IPS DF 6.9 (cell line): Measurements from ENCODE around the gene PYM1.
"Not testable (repeated sequence)": the region's sequence is repeated elsewhere in the genome, so short reads cannot be mapped to it uniquely, and the experiment has no call there.

Experiments
- DNase-seq: peaks from one replicate; pipeline ENCODE4 v3.0.0-alpha.2; 2013; ENCODE audit warnings: low read depth, low spot score
- H3K27ac ChIP-seq: one replicate; pipeline ENCODE4 v1.5.1; 2013; ENCODE audit warnings: low read length, control low read depth
- H3K27me3 ChIP-seq: 2 replicates; pipeline ENCODE4 v1.6.1; 2013; ENCODE audit warnings: mild to moderate bottlenecking, low read length; ENCODE audit not compliant: control insufficient read depth, insufficient read depth
- H3K36me3 ChIP-seq: 2 replicates; pipeline ENCODE4 v1.6.1; 2013; ENCODE audit warnings: low read length; ENCODE audit not compliant: control insufficient read depth, insufficient read depth
- H3K4me1 ChIP-seq: 2 replicates; pipeline ENCODE4 v1.6.1; 2013; ENCODE audit warnings: low read length; ENCODE audit not compliant: control insufficient read depth, insufficient read depth
- H3K4me3 ChIP-seq: 2 replicates; pipeline ENCODE4 v1.5.1; 2013; ENCODE audit warnings: mild to moderate bottlenecking, low read length
- H3K9me3 ChIP-seq: 2 replicates; pipeline ENCODE4 v1.6.1; 2013; ENCODE audit warnings: low read length, inconsistent platforms; ENCODE audit not compliant: control insufficient read depth, insufficient read depth
- WGBS: extraction: QIAGEN DNeasy Blood & Tissue Kit; methylation state at CpG from one replicate; pipeline ENCODE4 v1.1.7; 2013; ENCODE audit warnings: mixed read lengths, missing lambda C conversion rate; ENCODE audit not compliant: insufficient read length, insufficient coverage; 5-methylcytosine and 5-hydroxymethylcytosine counted together

The PYM1 gene

GRCh38 chr12:55874443-55874842, 53.3 kb downstream of the PYM1 start:
- Histone ChIP-seq H3K36me3 (no peaks in the 10 kb centered on the region), H3K27ac (no peak overlapping the region), H3K27me3 (no peaks in the 10 kb centered on the region), H3K4me1 (peaks cover 2% of the 10 kb centered on the region; the same call in 1 of the 2 replicates), H3K4me3 (no peak overlapping the region), H3K9me3 (no peaks in the 10 kb centered on the region)
- no peak for DNase-seq
- WGBS, result no CpG with 5 or more reads among the region's 2 CpGs

GRCh38 chr12:55866454-55867004, 61.2 kb downstream of the PYM1 start:
- not testable (repeated sequence) for H3K27me3 ChIP-seq, DNase-seq, H3K27ac ChIP-seq, H3K9me3 ChIP-seq, H3K4me3 ChIP-seq, H3K4me1 ChIP-seq, H3K36me3 ChIP-seq
- WGBS, result no CpG with 5 or more reads among the region's 3 CpGs

- WGBS, result no CpG with 5 or more reads among the region's 2 CpGs
- H3K36me3 ChIP-seq, result no peaks in the 10 kb centered on the region
- no peaks in the 10 kb centered on the region for H3K9me3 ChIP-seq
- no peak for DNase-seq
- no peaks in the 10 kb centered on the region for H3K4me1 ChIP-seq
- no peak overlapping the region for H3K4me3 ChIP-seq
- H3K27me3 ChIP-seq, result no peaks in the 10 kb centered on the region
- no peak overlapping the region for H3K27ac ChIP-seq
Measured at GRCh38 chr12:55865327-55865726, 62.4 kb downstream of the PYM1 start.

DNA sequence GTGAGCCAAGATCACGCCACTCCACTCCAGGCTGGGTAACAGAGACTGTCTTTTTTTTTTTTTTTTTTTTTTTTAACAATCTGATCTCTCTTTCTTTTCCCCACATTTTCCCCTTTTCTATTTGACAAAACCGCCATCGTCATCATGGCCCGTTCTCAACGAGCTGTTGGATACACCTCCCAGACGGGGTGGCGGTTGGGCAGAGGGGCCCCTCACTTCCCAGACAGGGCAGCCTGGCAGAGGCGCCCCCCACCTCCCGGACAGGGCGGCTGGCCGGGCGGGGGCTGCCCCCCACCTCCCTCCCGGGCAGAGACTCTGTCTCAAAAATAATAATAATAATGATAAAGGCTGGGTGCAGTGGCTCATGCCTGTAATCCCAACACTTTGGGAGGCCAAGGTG, 64.8 kb downstream of the PYM1 start:
- not testable (repeated sequence) for H3K27ac ChIP-seq, H3K36me3 ChIP-seq, H3K27me3 ChIP-seq, H3K4me3 ChIP-seq, DNase-seq, H3K9me3 ChIP-seq, H3K4me1 ChIP-seq
- no CpG with 5 or more reads among the region's 13 CpGs for WGBS

DNA sequence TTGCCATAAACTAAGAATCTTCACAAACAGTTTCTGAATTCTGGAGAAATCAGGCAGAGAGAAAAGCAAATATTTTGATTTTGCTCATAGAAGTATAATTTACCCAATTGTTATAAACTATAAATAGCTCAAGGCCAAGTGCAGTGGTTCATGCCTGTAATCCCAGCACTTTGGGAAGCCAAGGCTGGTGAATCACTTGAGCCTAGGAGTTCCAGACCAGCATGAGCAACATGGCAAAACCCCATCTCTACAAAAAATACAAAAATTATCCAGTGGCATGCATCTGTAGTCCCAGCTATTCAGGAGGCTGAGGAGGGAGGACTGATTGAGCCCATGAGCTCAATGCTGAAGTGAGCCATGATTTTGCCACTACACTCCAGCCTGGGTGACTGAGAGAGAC, 65.4 kb downstream of the PYM1 start:
- H3K4me1 ChIP-seq, result no peaks in the 10 kb centered on the region
- H3K27me3 ChIP-seq, result no peaks in the 10 kb centered on the region
- no peaks in the 10 kb centered on the region for H3K36me3 ChIP-seq
- H3K9me3 ChIP-seq, result no peaks in the 10 kb centered on the region
- no peak overlapping the region for H3K4me3 ChIP-seq
- H3K27ac ChIP-seq, result no peak overlapping the region
- DNase-seq, result no peak

GRCh38 chr12:55861871-55862270, 65.8 kb downstream of the PYM1 start:
- Histone ChIP-seq H3K36me3 (no peaks in the 10 kb centered on the region), H3K4me3 (no peak overlapping the region), H3K27me3 (no peaks in the 10 kb centered on the region), H3K4me1 (no peaks in the 10 kb centered on the region), H3K27ac (no peak overlapping the region), H3K9me3 (no peaks in the 10 kb centered on the region)
- no CpG with 5 or more reads among the region's 3 CpGs for WGBS
- no peak for DNase-seq

GRCh38 chr12:55861396-55861795, 66.3 kb downstream of the PYM1 start:
- no peak overlapping the region for H3K27ac ChIP-seq
- no peaks in the 10 kb centered on the region for H3K27me3 ChIP-seq
- no peak overlapping the region for H3K4me3 ChIP-seq
- no peaks in the 10 kb centered on the region for H3K9me3 ChIP-seq
- H3K36me3 ChIP-seq, result no peaks in the 10 kb centered on the region
- no CpG with 5 or more reads among the region's 8 CpGs for WGBS
- H3K4me1 ChIP-seq, result no peaks in the 10 kb centered on the region
- DNase-seq, result no peak

DNA sequence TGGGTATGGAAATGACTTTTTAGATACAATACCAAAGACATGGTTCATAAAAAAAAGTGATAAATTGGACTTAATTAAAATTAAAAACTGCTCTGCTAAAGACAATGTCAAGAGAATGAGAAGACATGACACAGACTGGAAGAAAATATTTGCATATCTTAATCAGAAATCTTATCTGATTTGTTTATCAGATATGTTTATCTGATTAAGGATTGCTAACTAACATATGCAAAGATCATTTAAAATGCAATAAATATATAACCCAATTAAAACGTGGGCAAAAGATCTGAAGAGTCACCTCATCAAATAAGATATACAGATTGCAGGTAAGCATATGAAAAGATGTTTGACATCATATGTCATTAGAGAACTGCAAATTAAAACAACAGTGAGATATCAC, 75.0 kb downstream of the PYM1 start:
- Histone ChIP-seq H3K27ac (no peak overlapping the region), H3K9me3 (no peaks in the 10 kb centered on the region), H3K4me3 (no peak overlapping the region), H3K27me3 (no peaks in the 10 kb centered on the region), H3K4me1 (peaks cover 2% of the 10 kb centered on the region; the same call in 1 of the 2 replicates), H3K36me3 (no peaks in the 10 kb centered on the region)
- no peak for DNase-seq
- no CpG with 5 or more reads among the region's 1 CpG for WGBS
